Panc1 (cell line): ENCODE results near the gene FHIT. TPM values are rescaled to one million over a fixed set of nuclear protein-coding genes. Genes with fewer than 3 reads are reported as not detected.

ENCODE experiments used
- ATAC-seq: fragments of 200-7000 bp; cut with Tn5 transposase; 2 replicates; pipeline ENCODE4 v1.9.1; 2020; ENCODE audit warnings: mild to moderate bottlenecking, moderate library complexity
- BruUV-seq: library from RNA; stranded (reverse); fragments of 400-500 nt; replicated peaks from 2 replicates; lab custom pipeline; 2021; lab: Mats Ljungman, UMichigan
- CTCF ChIA-PET: fragments of 300-600 bp; sonication (Branson Sonifier 250); formaldehyde crosslinking; loops from one replicate; lab custom pipeline; 2022; ENCODE audit warnings: antibody characterized with exemption; lab: Charles Lee
- POLR2A ChIA-PET: fragments of 300-600 bp; sonication (Branson Sonifier 250); formaldehyde crosslinking; loops from one replicate; lab custom pipeline; 2022; ENCODE audit warnings: antibody characterized with exemption; lab: Charles Lee
- DNase-seq: peaks from one replicate; pipeline ENCODE4 v3.0.0-alpha.2; 2010; ENCODE audit warnings: low read depth, low spot score
- H3K27ac ChIP-seq: 2 replicates; pipeline ENCODE4 v1.5.1; 2011; ENCODE audit warnings: mild to moderate bottlenecking, low read length, inconsistent platforms
- H3K27me3 ChIP-seq: fragments of 200-500 bp; sonication (Bioruptor generic); 2 replicates; pipeline ENCODE4 v1.6.0; 2014; ENCODE audit warnings: low read length, inconsistent platforms; ENCODE audit not compliant: control insufficient read depth, insufficient read depth
- H3K36me3 ChIP-seq: fragments of 200-500 bp; sonication (Bioruptor generic); 2 replicates; pipeline ENCODE4 v1.5.1; 2014; ENCODE audit warnings: inconsistent platforms, mild to moderate bottlenecking, low read length, moderate library complexity; ENCODE audit not compliant: control insufficient read depth, insufficient read depth
- H3K4me1 ChIP-seq: 2 replicates; pipeline ENCODE4 v1.5.1; 2011; ENCODE audit warnings: inconsistent platforms, mild to moderate bottlenecking, low read length, moderate library complexity; ENCODE audit not compliant: control insufficient read depth, insufficient read depth
- H3K4me3 ChIP-seq, 2 experiments: 2 replicates each; pipeline ENCODE4 v1.5.1; 2011 to 2012; ENCODE audit warnings: low read depth in 2 of 2, low read length in 2 of 2, mild to moderate bottlenecking in 2 of 2, inconsistent platforms in 1 of 2, moderate library complexity in 1 of 2
- H3K9me3 ChIP-seq: fragments of 200-500 bp; sonication (Bioruptor generic); 2 replicates; pipeline ENCODE4 v1.5.1; 2014; ENCODE audit warnings: low read depth, mild to moderate bottlenecking, inconsistent platforms, low read length, moderate library complexity; ENCODE audit not compliant: control insufficient read depth, insufficient read depth
- POLR2AphosphoS5 ChIP-seq: IDR thresholded peaks from 2 replicates; pipeline ENCODE4 v1.6.1; 2012; ENCODE audit warnings: mild to moderate bottlenecking, low read depth, low read length, moderate library complexity
- SIN3A ChIP-seq: IDR thresholded peaks from 2 replicates; pipeline ENCODE4 v1.6.1; 2012; ENCODE audit warnings: low read depth, mild to moderate bottlenecking, low read length, moderate library complexity, borderline replicate concordance; ENCODE audit not compliant: insufficient read depth
- TCF7L2 ChIP-seq: IDR thresholded peaks from 2 replicates; pipeline ENCODE4 v1.6.1; 2011; ENCODE audit warnings: mild to moderate bottlenecking, low read depth, low read length, inconsistent platforms
- in situ Hi-C: cut with HindIII; loops from 2 replicates; pipeline ENCODE4 v1.10.0; 2016; ENCODE audit warnings: low sequenced_read_pairs, low pct_unique_long_range_greater_than_20kb
- intact Hi-C: fragments of 100-400 bp; cut with micrococcal nuclease; formaldehyde crosslinking; loops from one replicate; pipeline ENCODE4 v1.10.0; 2022; ENCODE audit not compliant: unreplicated experiment
- total RNA-seq: library from RNA; stranded (reverse); gene quantifications from one replicate; pipeline ENCODE4 v1.2.1, GENCODE V29; 2021; ENCODE audit not compliant: unreplicated experiment
- TF ChIP-seq, protein P1 (sequence below), 2 experiments: IDR thresholded peaks; 2 replicates each; pipeline ENCODE4 v1.6.1; 2011 to 2012; ENCODE audit warnings: low read depth in 2 of 2, control low read depth in 1 of 2, low read length in 1 of 2, mild to moderate bottlenecking in 1 of 2, moderate library complexity in 1 of 2; ENCODE audit not compliant: insufficient read depth in 1 of 2
- TF ChIP-seq, protein P2 (sequence below): fragments of 450-650 bp; IDR thresholded peaks from 2 replicates; pipeline ENCODE4 v1.5.1; 2017; ENCODE audit warnings: mild to moderate bottlenecking

FHIT gene
- total RNA-seq, 1 experiment from 2014 or later = 2.2 TPM

DNA sequence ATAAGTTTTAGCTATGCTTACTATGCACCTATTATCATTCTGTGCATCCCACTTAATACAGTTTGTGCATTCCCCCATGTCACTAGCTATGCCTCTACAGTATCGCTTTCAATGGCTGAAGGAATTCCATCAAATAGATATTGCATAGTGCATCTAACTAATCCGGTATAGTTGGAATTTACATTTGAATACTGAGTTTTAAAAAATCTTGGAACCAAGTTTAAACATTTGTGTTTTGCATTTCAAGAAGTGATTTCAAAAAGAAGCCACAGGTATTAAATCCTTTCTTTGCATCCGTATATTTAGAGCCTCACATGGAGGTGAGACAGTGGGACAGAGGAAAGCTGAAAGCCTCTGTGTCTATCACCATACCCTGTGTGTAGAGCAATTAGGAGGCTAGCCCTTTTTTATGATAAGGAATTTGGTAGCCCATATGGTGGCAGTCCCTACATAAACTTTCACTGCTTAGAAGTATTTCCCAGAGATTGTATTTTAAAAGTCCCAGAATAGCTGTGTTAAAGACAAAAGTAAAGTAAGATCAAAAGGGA, 1241.2 kb downstream of the FHIT start:
- ChIA-PET POLR2A (no interaction called here), CTCF (no interaction called here)
- Histone ChIP-seq H3K27me3 (no peaks in the 10 kb centered on the region), H3K9me3 (no peaks in the 10 kb centered on the region), H3K27ac (no peak overlapping the region), H3K36me3 (no peaks in the 10 kb centered on the region), H3K4me3 (no peak overlapping the region), H3K4me1 (no peaks in the 10 kb centered on the region)
- no peak for DNase-seq
- TF ChIP-seq TCF7L2 (no peak), POLR2AphosphoS5 (no peak), SIN3A (no peak)
- TF ChIP-seq, protein P1, sequence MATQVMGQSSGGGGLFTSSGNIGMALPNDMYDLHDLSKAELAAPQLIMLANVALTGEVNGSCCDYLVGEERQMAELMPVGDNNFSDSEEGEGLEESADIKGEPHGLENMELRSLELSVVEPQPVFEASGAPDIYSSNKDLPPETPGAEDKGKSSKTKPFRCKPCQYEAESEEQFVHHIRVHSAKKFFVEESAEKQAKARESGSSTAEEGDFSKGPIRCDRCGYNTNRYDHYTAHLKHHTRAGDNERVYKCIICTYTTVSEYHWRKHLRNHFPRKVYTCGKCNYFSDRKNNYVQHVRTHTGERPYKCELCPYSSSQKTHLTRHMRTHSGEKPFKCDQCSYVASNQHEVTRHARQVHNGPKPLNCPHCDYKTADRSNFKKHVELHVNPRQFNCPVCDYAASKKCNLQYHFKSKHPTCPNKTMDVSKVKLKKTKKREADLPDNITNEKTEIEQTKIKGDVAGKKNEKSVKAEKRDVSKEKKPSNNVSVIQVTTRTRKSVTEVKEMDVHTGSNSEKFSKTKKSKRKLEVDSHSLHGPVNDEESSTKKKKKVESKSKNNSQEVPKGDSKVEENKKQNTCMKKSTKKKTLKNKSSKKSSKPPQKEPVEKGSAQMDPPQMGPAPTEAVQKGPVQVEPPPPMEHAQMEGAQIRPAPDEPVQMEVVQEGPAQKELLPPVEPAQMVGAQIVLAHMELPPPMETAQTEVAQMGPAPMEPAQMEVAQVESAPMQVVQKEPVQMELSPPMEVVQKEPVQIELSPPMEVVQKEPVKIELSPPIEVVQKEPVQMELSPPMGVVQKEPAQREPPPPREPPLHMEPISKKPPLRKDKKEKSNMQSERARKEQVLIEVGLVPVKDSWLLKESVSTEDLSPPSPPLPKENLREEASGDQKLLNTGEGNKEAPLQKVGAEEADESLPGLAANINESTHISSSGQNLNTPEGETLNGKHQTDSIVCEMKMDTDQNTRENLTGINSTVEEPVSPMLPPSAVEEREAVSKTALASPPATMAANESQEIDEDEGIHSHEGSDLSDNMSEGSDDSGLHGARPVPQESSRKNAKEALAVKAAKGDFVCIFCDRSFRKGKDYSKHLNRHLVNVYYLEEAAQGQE (IDR thresholded peaks at IDR 0.05; ENCODE audit: insufficient read depth in 1 of 2, low read depth in 2 of 2, low read length in 1 of 2) = no peak
- TF ChIP-seq, protein P2, sequence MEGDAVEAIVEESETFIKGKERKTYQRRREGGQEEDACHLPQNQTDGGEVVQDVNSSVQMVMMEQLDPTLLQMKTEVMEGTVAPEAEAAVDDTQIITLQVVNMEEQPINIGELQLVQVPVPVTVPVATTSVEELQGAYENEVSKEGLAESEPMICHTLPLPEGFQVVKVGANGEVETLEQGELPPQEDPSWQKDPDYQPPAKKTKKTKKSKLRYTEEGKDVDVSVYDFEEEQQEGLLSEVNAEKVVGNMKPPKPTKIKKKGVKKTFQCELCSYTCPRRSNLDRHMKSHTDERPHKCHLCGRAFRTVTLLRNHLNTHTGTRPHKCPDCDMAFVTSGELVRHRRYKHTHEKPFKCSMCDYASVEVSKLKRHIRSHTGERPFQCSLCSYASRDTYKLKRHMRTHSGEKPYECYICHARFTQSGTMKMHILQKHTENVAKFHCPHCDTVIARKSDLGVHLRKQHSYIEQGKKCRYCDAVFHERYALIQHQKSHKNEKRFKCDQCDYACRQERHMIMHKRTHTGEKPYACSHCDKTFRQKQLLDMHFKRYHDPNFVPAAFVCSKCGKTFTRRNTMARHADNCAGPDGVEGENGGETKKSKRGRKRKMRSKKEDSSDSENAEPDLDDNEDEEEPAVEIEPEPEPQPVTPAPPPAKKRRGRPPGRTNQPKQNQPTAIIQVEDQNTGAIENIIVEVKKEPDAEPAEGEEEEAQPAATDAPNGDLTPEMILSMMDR = no peak
- BruUV-seq = no TSS peak
- in situ Hi-C loops = no loop called here
- no peak for ATAC-seq
- intact Hi-C loops = no loop called here

GRCh38 chr3:60001369-60001768, 1249.9 kb downstream of the FHIT start:
- Histone ChIP-seq H3K4me1 (no peaks in the 10 kb centered on the region), H3K36me3 (no peaks in the 10 kb centered on the region), H3K27ac (no peak overlapping the region), H3K27me3 (no peaks in the 10 kb centered on the region), H3K4me3 (no peak overlapping the region), H3K9me3 (no peaks in the 10 kb centered on the region)
- ATAC-seq (no peak), DNase-seq (no peak)
- BruUV-seq = no TSS peak
- intact Hi-C loops (no loop called here), in situ Hi-C loops (no loop called here)
- POLR2A ChIA-PET = no interaction called here
- CTCF ChIA-PET = no interaction called here
- TF ChIP-seq TCF7L2 = no peak
- TF ChIP-seq POLR2AphosphoS5 = no peak
- TF ChIP-seq, protein P2 = no peak
- TF ChIP-seq SIN3A = no peak
- TF ChIP-seq, protein P1 (IDR thresholded peaks at IDR 0.05; ENCODE audit: insufficient read depth in 1 of 2, low read depth in 2 of 2, low read length in 1 of 2) = no peak
